ENCODE data around the gene YKT6. TPM values are rescaled to one million over a fixed set of nuclear protein-coding genes. Genes with fewer than 3 reads are reported as not detected.

The YKT6 gene
- polyA plus RNA-seq, 1 donor = 65.6 TPM

DNA sequence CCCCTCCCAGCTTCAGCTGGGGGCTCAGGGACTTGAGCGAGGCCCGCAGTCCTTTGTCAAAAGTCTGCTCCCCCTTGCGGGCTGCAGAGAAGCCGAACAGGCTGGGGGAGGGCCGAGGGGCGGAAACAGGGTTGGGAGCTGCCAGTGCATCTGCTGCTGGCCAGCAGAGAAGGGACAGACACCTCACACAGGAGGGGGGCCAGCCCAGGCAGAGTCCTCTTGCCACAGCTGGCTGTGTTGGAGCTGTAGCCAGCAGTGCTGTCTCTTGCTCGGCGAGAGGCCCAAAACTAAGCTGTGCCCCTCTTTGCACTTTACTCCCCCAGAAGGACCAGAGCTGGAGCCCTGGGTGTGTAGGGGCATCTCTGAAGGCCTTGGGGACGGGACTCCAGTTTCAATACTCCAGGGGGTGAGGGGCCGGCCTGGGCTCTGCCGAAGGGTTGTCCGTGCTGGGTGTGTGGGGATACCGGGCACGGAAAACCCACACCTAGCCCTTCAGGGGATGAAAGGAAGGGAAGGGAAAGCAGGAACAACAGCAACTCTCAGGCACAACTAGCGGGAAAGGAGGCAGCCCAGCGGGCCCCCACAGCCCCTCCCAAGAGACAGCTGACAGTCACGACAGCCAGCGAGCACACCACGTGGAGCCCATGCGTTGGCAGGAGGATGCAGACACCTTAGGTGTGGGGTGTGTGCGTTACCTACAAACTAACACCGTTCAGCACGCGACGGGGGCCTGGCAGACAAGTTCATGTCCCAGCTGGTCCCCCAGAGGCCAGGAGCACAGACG is 17.8 kb downstream of the YKT6 start:
- Histone ChIP-seq H3K27me3 (ENCODE audit: control insufficient read depth, insufficient read depth, low read length) (no peaks in the 10 kb centered on the region), H3K4me1 (ENCODE audit: control insufficient read depth, insufficient read depth, low read length) (peaks cover 16% of the 10 kb centered on the region), H3K36me3 (ENCODE audit: control insufficient read depth, insufficient read depth, low read length) (no peaks in the 10 kb centered on the region), H3K4me3 (ENCODE audit: low read length) (no peak overlapping the region), H3K27ac (ENCODE audit: low read length) (no peak overlapping the region), H3K9me3 (ENCODE audit: control insufficient read depth, low read depth, low read length) (peaks cover 22% of the 10 kb centered on the region)
- WGBS (ENCODE audit: insufficient coverage, low lambda C conversion rate) = no CpG with 5 or more reads among the region's 26 CpGs
- DNase-seq = no peak

DNA sequence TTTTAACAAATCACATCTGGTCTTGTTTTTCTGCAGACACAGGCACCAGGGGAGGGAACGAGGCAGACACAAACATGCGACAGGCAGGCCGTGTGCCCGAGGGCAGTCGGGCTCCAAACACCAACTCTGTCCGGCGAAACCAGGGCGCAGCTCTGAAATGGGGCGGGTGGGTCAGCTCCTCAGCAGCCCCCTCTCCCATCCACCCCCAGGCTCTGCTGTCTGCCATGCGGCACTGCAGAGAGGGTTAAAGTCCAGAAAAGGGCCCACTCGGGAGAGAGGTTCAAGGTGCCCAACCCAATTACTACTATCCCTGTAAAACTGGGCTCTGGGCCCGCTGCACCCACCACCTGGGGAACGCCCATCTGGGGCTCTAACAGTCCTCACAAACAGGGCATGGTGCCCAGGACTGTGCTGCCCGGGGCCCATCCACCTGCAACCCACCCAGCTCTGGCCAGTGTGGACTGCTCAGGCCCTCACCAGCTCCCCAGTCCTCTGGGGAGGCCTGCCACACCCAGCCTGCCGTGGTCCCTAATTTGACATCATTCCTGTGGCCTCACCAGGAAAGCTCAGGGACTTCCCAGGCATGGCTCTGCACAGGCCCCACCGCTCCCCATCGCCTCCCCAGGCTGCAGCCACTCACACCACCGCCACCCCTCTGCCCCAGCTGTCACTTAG is 18.7 kb downstream of the YKT6 start:
- H3K4me1 ChIP-seq (ENCODE audit: control insufficient read depth, insufficient read depth, low read length) = peaks cover 14% of the 10 kb centered on the region
- DNase-seq = no peak
- peaks cover 22% of the 10 kb centered on the region for H3K9me3 ChIP-seq (ENCODE audit: control insufficient read depth, low read depth, low read length)
- WGBS (ENCODE audit: insufficient coverage, low lambda C conversion rate) = no CpG with 5 or more reads among the region's 18 CpGs
- no peaks in the 10 kb centered on the region for H3K27me3 ChIP-seq (ENCODE audit: control insufficient read depth, insufficient read depth, low read length)
- no peak overlapping the region for H3K4me3 ChIP-seq (ENCODE audit: low read length)
- H3K36me3 ChIP-seq (ENCODE audit: control insufficient read depth, insufficient read depth, low read length) = no peaks in the 10 kb centered on the region
- H3K27ac ChIP-seq (ENCODE audit: low read length) = no peak overlapping the region

GRCh38 chr7:44220046-44220357 is 19.2 kb downstream of the YKT6 start:
- Histone ChIP-seq H3K9me3 (ENCODE audit: control insufficient read depth, low read depth, low read length) (peaks cover 22% of the 10 kb centered on the region), H3K27me3 (ENCODE audit: control insufficient read depth, insufficient read depth, low read length) (no peaks in the 10 kb centered on the region), H3K27ac (ENCODE audit: low read length) (no peak overlapping the region), H3K4me3 (ENCODE audit: low read length) (no peak overlapping the region), H3K4me1 (ENCODE audit: control insufficient read depth, insufficient read depth, low read length) (peaks cover 11% of the 10 kb centered on the region), H3K36me3 (ENCODE audit: control insufficient read depth, insufficient read depth, low read length) (no peaks in the 10 kb centered on the region)
- DNase-seq = no peak
- WGBS (ENCODE audit: insufficient coverage, low lambda C conversion rate) = no CpG with 5 or more reads among the region's 26 CpGs

DNA sequence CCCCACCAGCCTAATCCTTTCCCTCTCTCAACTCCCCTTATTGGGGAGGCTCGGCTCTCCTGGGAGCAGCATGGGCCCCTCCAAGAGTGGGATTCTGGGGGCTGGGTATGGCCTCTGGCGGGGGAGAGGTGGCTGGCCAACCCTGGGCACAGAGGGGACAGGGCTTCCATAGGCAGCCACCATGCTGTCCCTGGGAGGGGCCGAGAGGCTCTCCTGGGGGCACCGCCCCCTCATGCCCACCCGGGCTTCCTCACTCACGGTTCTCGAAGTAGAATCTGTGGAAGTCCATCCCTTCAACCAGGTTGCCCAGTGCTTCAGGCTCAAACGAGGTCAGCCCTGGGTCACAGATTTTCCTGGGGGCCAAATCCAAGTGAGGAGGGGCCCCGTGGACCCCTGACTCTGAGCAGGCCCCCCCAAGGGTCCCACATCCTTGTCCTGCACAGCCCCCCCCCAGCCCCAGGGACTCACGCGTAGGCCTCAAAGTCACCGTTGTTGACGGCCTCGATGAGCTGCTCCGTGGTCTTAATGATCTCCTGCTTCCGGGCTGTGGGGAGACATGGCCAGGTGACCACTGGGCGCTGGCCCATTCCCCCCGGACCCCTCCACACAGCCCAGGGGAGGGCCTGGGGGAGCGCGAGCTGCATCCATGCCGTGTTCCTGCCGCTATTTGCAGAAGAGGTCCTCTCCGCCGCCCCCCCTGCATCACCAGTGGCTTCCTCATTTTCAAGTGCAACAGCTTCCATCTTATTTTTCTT is 19.8 kb downstream of the YKT6 start:
- no peak for DNase-seq
- no peak overlapping the region for H3K4me3 ChIP-seq (ENCODE audit: low read length)
- no CpG with 5 or more reads among the region's 24 CpGs for WGBS (ENCODE audit: insufficient coverage, low lambda C conversion rate)
- no peaks in the 10 kb centered on the region for H3K36me3 ChIP-seq (ENCODE audit: control insufficient read depth, insufficient read depth, low read length)
- H3K4me1 ChIP-seq (ENCODE audit: control insufficient read depth, insufficient read depth, low read length) = peaks cover 11% of the 10 kb centered on the region
- peaks cover 22% of the 10 kb centered on the region for H3K9me3 ChIP-seq (ENCODE audit: control insufficient read depth, low read depth, low read length)
- H3K27ac ChIP-seq (ENCODE audit: low read length) = no peak overlapping the region
- peaks cover 1% of the 10 kb centered on the region for H3K27me3 ChIP-seq (ENCODE audit: control insufficient read depth, insufficient read depth, low read length)

DNA sequence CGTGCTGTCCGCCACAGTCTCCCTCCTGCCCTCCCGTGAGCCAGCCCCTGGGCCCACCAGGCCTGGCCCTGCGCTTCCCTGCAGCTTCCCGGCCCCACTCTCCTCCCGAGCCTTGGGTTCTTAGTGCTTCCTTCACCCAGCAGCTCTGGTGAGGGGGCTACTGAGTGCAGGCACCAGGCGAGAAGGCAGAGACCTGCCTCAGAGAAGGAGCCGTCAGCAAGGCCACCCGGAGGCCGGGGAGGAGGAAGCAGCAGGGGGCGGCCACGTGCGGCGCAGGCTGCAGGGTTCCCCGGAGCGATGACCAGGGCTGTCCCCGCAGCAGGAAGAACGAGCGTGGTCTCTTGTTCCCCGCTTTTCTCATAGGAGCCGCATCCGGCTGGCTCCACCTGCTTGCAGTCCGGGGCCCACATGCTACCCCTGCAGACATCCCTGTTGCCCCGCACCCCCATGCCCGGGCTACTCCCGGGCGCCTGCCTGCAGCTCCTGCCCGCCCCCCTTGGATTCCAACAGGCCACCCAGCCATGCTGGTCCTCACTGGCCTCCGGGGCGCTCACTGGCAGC is 20.5 kb downstream of the YKT6 start:
- H3K4me3 ChIP-seq (ENCODE audit: low read length) = no peak overlapping the region
- H3K27ac ChIP-seq (ENCODE audit: low read length) = no peak overlapping the region
- H3K36me3 ChIP-seq (ENCODE audit: control insufficient read depth, insufficient read depth, low read length) = no peaks in the 10 kb centered on the region
- WGBS (ENCODE audit: insufficient coverage, low lambda C conversion rate) = no CpG with 5 or more reads among the region's 30 CpGs
- peaks cover 4% of the 10 kb centered on the region for H3K4me1 ChIP-seq (ENCODE audit: control insufficient read depth, insufficient read depth, low read length)
- H3K9me3 ChIP-seq (ENCODE audit: control insufficient read depth, low read depth, low read length) = peaks cover 22% of the 10 kb centered on the region
- peaks cover 8% of the 10 kb centered on the region for H3K27me3 ChIP-seq (ENCODE audit: control insufficient read depth, insufficient read depth, low read length)
- DNase-seq = no peak

- H3K4me1 ChIP-seq (ENCODE audit: control insufficient read depth, insufficient read depth, low read length) = no peaks in the 10 kb centered on the region
- H3K9me3 ChIP-seq (ENCODE audit: control insufficient read depth, low read depth, low read length) = peaks cover 22% of the 10 kb centered on the region
- H3K27me3 ChIP-seq (ENCODE audit: control insufficient read depth, insufficient read depth, low read length) = peaks cover 10% of the 10 kb centered on the region
- no peak overlapping the region for H3K27ac ChIP-seq (ENCODE audit: low read length)
- DNase-seq = no peak
- H3K36me3 ChIP-seq (ENCODE audit: control insufficient read depth, insufficient read depth, low read length) = no peaks in the 10 kb centered on the region
- no CpG with 5 or more reads among the region's 11 CpGs for WGBS (ENCODE audit: insufficient coverage, low lambda C conversion rate)
- H3K4me3 ChIP-seq (ENCODE audit: low read length) = no peak overlapping the region
Measured at GRCh38 chr7:44222074-44222473, 21.3 kb downstream of the YKT6 start.

DNA sequence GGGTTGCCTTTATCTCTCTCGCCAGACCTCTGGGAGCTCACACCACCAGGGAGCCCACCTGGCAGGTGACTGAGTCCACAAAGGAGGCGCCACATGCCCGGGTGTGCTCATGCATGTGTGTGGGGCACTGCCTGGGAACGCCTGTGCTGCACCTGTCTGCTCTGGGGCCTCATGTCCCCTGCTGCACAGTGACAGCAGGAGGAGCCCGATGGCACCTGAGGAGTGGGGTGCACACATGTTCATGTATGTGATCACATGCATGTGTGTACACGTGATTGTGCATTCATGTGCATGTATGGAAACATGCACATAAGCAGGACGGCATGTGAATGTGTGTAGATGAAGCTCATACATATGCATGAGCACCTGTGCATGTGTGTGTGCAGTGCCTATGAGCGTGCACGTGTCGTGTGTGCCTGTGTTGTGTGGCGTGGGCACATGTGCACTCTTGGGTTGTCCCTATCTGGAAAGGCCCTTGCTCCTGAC is 22.0 kb downstream of the YKT6 start:
- Histone ChIP-seq H3K27ac (ENCODE audit: low read length) (no peak overlapping the region), H3K4me1 (ENCODE audit: control insufficient read depth, insufficient read depth, low read length) (no peaks in the 10 kb centered on the region), H3K27me3 (ENCODE audit: control insufficient read depth, insufficient read depth, low read length) (peaks cover 10% of the 10 kb centered on the region), H3K36me3 (ENCODE audit: control insufficient read depth, insufficient read depth, low read length) (no peaks in the 10 kb centered on the region), H3K4me3 (ENCODE audit: low read length) (no peak overlapping the region), H3K9me3 (ENCODE audit: control insufficient read depth, low read depth, low read length) (peaks cover 22% of the 10 kb centered on the region)
- no peak for DNase-seq
- 80% methylated on average over 1 of the region's 11 CpGs for WGBS (ENCODE audit: insufficient coverage, low lambda C conversion rate)

DNA sequence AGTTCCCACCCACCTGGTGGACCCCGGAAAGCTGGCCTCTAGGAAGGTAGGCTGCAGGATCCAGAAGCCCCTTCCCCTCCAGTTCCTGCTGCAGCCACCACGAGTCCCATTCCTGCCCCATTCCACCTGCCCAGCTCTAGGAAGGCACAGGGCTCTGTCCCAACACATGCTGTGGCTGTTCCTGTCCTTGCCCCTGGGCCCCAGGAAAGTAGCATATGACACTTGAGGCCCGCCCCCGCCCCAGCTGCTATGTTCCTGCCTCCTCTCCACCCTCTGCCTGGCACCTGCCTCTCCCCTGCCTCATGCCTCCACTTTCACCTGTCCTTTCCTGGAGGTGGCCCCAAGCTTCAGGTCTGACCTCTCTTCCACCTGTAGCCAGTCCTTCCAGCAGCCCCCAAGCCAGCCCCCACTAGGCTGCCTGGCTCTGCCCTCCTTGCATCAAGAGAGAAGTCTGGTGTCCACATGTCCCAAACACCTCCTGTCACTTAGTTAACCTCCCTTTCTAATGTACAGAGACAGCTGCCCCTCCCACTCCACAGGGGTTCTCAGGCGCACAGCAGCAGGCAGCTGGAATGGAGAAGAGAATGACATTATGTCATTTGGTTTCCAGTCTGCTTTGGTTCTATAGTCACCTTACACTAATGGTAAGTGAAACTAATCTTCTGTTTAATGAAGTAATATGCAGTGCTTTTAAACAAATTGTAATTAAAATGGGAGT is 22.7 kb downstream of the YKT6 start:
- no CpG with 5 or more reads among the region's 5 CpGs for WGBS (ENCODE audit: insufficient coverage, low lambda C conversion rate)
- Histone ChIP-seq H3K4me3 (ENCODE audit: low read length) (no peak overlapping the region), H3K27ac (ENCODE audit: low read length) (no peak overlapping the region), H3K9me3 (ENCODE audit: control insufficient read depth, low read depth, low read length) (peaks cover 22% of the 10 kb centered on the region), H3K27me3 (ENCODE audit: control insufficient read depth, insufficient read depth, low read length) (peaks cover 10% of the 10 kb centered on the region), H3K4me1 (ENCODE audit: control insufficient read depth, insufficient read depth, low read length) (no peaks in the 10 kb centered on the region), H3K36me3 (ENCODE audit: control insufficient read depth, insufficient read depth, low read length) (no peaks in the 10 kb centered on the region)
- DNase-seq = peak in 1 of 2 donors; percentile 45

- Histone ChIP-seq H3K27ac (ENCODE audit: low read length) (no peak overlapping the region), H3K4me1 (ENCODE audit: control insufficient read depth, insufficient read depth, low read length) (no peaks in the 10 kb centered on the region), H3K27me3 (ENCODE audit: control insufficient read depth, insufficient read depth, low read length) (peaks cover 10% of the 10 kb centered on the region), H3K4me3 (ENCODE audit: low read length) (no peak overlapping the region), H3K9me3 (ENCODE audit: control insufficient read depth, low read depth, low read length) (peaks cover 17% of the 10 kb centered on the region), H3K36me3 (ENCODE audit: control insufficient read depth, insufficient read depth, low read length) (no peaks in the 10 kb centered on the region)
- WGBS (ENCODE audit: insufficient coverage, low lambda C conversion rate) = 100% methylated on average over 1 of the region's 18 CpGs
- no peak for DNase-seq
Measured at GRCh38 chr7:44224080-44224973, 23.5 kb downstream of the YKT6 start.

Data from large intestine (tissue), 3 donors.